ENCODE data around the gene PRR36. TPM values are rescaled to one million over a fixed set of nuclear protein-coding genes. Genes with fewer than 3 reads are reported as not detected.

The PRR36 gene
- total RNA-seq, 1 donor from 2014 or later: 0.07 TPM

DNA sequence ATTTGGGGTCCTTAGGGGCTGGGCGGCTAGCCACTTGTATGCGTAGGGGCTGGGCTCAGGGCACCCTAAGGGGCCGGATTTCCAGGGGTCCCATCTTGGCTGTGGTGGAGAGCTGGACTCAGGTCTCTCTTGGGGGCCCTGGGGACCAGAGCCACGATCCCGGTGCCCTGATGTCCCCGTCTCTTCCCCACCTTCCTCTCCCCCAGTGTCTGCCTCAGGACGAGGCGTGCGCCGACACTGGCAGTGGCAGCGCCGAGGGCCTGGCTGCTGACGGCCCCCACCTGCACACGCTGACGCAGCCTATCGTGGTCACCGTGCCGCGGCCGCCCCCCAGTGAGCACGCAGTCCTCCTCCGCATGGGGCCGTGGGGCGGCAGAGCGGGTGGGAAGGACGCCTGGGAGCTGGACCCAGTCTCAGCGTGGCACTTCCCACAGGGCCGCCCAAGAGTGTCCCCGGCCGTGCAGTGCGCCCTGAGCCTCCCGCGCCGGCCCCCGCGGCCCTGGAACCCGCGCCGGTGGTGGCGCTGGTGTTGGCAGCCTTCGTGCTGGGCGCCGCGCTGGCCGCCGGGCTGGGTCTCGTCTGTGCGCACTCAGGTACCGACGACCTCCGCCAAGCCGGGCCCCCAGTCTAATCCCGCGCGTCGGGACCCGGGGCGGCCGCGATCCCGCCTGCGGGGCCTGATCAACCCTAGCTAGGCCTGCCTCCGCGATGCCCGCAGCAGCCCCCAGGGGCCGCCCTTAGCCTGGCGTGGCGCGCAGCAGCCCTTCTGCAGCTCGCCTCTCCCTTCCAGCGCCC, 43.3 kb upstream of the PRR36 start:
- peaks cover 6% of the 10 kb centered on the region for H3K36me3 Mint-ChIP-seq
- peaks cover 41% of the 10 kb centered on the region for H3K27me3 Mint-ChIP-seq (ENCODE audit: insufficient read depth, low read depth)
- TF ChIP-seq EZH2 (IDR thresholded peaks at IDR 0.05): peak; percentile 72
- TF ChIP-seq, protein P1, sequence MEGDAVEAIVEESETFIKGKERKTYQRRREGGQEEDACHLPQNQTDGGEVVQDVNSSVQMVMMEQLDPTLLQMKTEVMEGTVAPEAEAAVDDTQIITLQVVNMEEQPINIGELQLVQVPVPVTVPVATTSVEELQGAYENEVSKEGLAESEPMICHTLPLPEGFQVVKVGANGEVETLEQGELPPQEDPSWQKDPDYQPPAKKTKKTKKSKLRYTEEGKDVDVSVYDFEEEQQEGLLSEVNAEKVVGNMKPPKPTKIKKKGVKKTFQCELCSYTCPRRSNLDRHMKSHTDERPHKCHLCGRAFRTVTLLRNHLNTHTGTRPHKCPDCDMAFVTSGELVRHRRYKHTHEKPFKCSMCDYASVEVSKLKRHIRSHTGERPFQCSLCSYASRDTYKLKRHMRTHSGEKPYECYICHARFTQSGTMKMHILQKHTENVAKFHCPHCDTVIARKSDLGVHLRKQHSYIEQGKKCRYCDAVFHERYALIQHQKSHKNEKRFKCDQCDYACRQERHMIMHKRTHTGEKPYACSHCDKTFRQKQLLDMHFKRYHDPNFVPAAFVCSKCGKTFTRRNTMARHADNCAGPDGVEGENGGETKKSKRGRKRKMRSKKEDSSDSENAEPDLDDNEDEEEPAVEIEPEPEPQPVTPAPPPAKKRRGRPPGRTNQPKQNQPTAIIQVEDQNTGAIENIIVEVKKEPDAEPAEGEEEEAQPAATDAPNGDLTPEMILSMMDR (IDR thresholded peaks at IDR 0.05): peak; percentile 70
- peak; percentile 87 for TF ChIP-seq EZH2phosphoT487 (IDR thresholded peaks at IDR 0.05)
- H3K4me1 Mint-ChIP-seq: peaks cover 30% of the 10 kb centered on the region
- Histone ChIP-seq H3K4me2 (peak overlapping the region; percentile 99), H3K9me3 (ENCODE audit: low read depth) (no peaks in the 10 kb centered on the region), H2AFZ (replicated peaks) (no peak overlapping the region), H3K9ac (no peak overlapping the region), H3K36me3 (no peaks in the 10 kb centered on the region), H3F3A (ENCODE audit: low read depth) (peaks cover 46% of the 10 kb centered on the region), H4K20me1 (ENCODE audit: low read depth) (peaks cover 35% of the 10 kb centered on the region), H3K4me1 (peaks cover 15% of the 10 kb centered on the region), H3K27ac (no peak overlapping the region), H3K79me2 (ENCODE audit: low read depth) (no peaks in the 10 kb centered on the region), H3K27me3 (peaks cover 64% of the 10 kb centered on the region), H3K4me3 (peak overlapping the region; percentile 59)
- peak; percentile 86 for DNase-seq (ENCODE audit: low spot score)
- H3K27ac Mint-ChIP-seq: no peak overlapping the region
- no peaks in the 10 kb centered on the region for H3K9me3 Mint-ChIP-seq
- peak overlapping the region; percentile 81 for H3K4me3 Mint-ChIP-seq

DNA sequence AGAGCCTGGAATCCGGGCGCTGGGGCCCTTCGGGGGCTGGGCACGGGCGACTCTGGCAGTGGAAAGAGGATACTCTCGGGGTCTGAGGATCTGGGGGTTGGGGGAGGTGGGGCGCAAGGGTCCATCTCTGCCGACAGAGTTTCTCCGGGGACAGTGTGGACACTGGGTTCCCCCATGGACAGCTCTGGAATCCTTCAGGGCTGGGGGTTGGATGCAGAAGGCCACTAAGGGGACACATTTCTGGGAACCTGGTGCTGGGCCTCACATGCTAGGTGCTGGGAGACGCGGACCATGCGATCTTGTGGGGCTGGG, 42.7 kb upstream of the PRR36 start:
- Histone ChIP-seq H4K20me1 (ENCODE audit: low read depth) (peaks cover 33% of the 10 kb centered on the region), H3K36me3 (no peaks in the 10 kb centered on the region), H3F3A (ENCODE audit: low read depth) (peaks cover 45% of the 10 kb centered on the region), H3K4me2 (peak overlapping the region; percentile 99), H3K27ac (no peak overlapping the region), H3K9ac (no peak overlapping the region), H3K4me1 (peaks cover 15% of the 10 kb centered on the region), H2AFZ (replicated peaks) (peak overlapping the region; percentile 87), H3K9me3 (ENCODE audit: low read depth) (no peaks in the 10 kb centered on the region), H3K4me3 (peak overlapping the region; percentile 59), H3K79me2 (ENCODE audit: low read depth) (no peaks in the 10 kb centered on the region), H3K27me3 (peaks cover 64% of the 10 kb centered on the region)
- TF ChIP-seq, protein P1 (IDR thresholded peaks at IDR 0.05): no peak
- TF ChIP-seq EZH2phosphoT487 (IDR thresholded peaks at IDR 0.05) (peak; percentile 74), EZH2 (IDR thresholded peaks at IDR 0.05) (peak; percentile 88)
- Mint-ChIP-seq H3K4me3 (peak overlapping the region; percentile 81), H3K36me3 (peaks cover 8% of the 10 kb centered on the region), H3K27ac (peak overlapping the region; percentile 74), H3K4me1 (peaks cover 26% of the 10 kb centered on the region), H3K27me3 (ENCODE audit: insufficient read depth, low read depth) (peaks cover 41% of the 10 kb centered on the region), H3K9me3 (no peaks in the 10 kb centered on the region)
- no peak for DNase-seq (ENCODE audit: low spot score)

DNA sequence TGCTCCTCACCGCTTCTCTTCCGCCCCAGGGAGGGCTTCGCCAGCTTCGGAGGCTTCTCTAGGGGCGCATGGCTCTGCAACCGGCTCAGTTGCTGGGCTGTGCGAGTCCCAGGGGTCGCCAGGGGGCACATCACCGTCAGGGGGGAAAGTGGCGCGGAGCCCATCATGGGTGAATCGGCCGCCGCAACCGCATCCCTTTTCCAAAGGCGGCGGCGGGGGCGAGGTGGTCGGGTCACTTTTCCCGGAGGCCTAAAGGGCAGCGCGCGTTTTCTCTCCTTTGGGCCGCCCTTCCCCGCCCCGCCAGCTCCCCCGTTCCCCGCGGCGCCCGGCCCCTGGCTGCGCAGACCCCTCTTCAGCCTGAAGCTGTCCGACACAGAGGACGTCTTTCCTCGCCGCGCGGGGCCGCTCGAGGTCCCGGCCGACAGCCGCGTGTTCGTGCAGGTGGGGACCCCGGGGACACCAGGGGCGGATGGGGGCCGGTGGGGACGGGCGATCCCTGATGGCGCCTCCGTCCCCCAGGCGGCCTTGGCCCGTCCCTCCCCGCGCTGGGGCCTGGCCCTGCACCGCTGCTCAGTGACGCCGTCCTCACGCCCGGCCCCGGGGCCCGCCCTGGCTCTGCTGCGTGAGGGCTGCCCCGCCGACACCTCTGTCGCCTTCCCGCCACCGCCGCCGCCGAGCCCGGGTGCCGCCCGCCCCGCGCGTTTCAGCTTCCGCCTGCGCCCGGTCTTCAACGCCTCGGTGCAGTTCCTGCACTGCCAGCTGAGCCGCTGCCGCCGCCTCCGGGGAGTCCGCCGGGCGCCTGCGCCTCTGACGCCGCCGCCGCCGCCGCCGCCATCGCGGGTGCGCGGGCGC, 42.1 kb upstream of the PRR36 start:
- TF ChIP-seq, protein P1 (IDR thresholded peaks at IDR 0.05): peak; percentile 25
- TF ChIP-seq EZH2 (IDR thresholded peaks at IDR 0.05) (peak; percentile 88), EZH2phosphoT487 (IDR thresholded peaks at IDR 0.05) (peak; percentile 79)
- Mint-ChIP-seq H3K9me3 (no peaks in the 10 kb centered on the region), H3K4me3 (peak overlapping the region; percentile 46), H3K36me3 (peaks cover 10% of the 10 kb centered on the region), H3K4me1 (peaks cover 21% of the 10 kb centered on the region), H3K27ac (no peak overlapping the region), H3K27me3 (ENCODE audit: insufficient read depth, low read depth) (peaks cover 40% of the 10 kb centered on the region)
- Histone ChIP-seq H3K27ac (no peak overlapping the region), H3K36me3 (no peaks in the 10 kb centered on the region), H3K79me2 (ENCODE audit: low read depth) (no peaks in the 10 kb centered on the region), H3K9ac (no peak overlapping the region), H3K27me3 (peaks cover 64% of the 10 kb centered on the region), H2AFZ (replicated peaks) (peak overlapping the region; percentile 87), H3F3A (ENCODE audit: low read depth) (peaks cover 39% of the 10 kb centered on the region), H3K4me3 (peak overlapping the region; percentile 59), H3K4me2 (peak overlapping the region; percentile 99), H3K4me1 (peaks cover 12% of the 10 kb centered on the region), H4K20me1 (ENCODE audit: low read depth) (peaks cover 32% of the 10 kb centered on the region), H3K9me3 (ENCODE audit: low read depth) (no peaks in the 10 kb centered on the region)
- peak; percentile 74 for DNase-seq (ENCODE audit: low spot score)

Data from neural progenitor cell (in vitro differentiated cells).